Islet of Langerhans (tissue), 1 donor: ENCODE data around the gene FCGR3A.
"Not testable (repeated sequence)": the region's sequence is repeated elsewhere in the genome, so short reads cannot be mapped to it uniquely, and the experiment has no call there.

Experiments
- FAIRE-seq: peaks from one replicate; lab custom pipeline; 2011; peaks lifted over from hg19 to GRCh38; lab: Jason Lieb, UNC

Gene FCGR3A

GRCh38 chr1:161556143-161556542 is 6.5 kb upstream of the FCGR3A start:
- FAIRE-seq = not testable (repeated sequence)

- FAIRE-seq = not testable (repeated sequence)
These were observed 5.3 kb upstream of the FCGR3A start for GRCh38 chr1:161554815-161555417.

GRCh38 chr1:161554340-161554739 is 4.7 kb upstream of the FCGR3A start:
- not testable (repeated sequence) for FAIRE-seq

GRCh38 chr1:161553631-161554030 is 4.0 kb upstream of the FCGR3A start:
- FAIRE-seq = not testable (repeated sequence)

- not testable (repeated sequence) for FAIRE-seq
These were observed 1.3 kb upstream of the FCGR3A start for GRCh38 chr1:161550942-161551341.

- FAIRE-seq = not testable (repeated sequence)
These were observed 740 bp downstream of the FCGR3A start for GRCh38 chr1:161548749-161549406.

GRCh38 chr1:161547995-161548741 is 1.4 kb downstream of the FCGR3A start:
- FAIRE-seq = not testable (repeated sequence)

GRCh38 chr1:161545005-161545731 is 4.5 kb downstream of the FCGR3A start:
- not testable (repeated sequence) for FAIRE-seq

GRCh38 chr1:161543125-161543524 is 6.5 kb downstream of the FCGR3A start:
- not testable (repeated sequence) for FAIRE-seq

- not testable (repeated sequence) for FAIRE-seq
These were observed 7.5 kb downstream of the FCGR3A start for GRCh38 chr1:161542091-161542559.

GRCh38 chr1:161540570-161540960 is 9.1 kb downstream of the FCGR3A start:
- FAIRE-seq = not testable (repeated sequence)

GRCh38 chr1:161539731-161540569 is 9.7 kb downstream of the FCGR3A start:
- not testable (repeated sequence) for FAIRE-seq

- not testable (repeated sequence) for FAIRE-seq
These were observed 10.6 kb downstream of the FCGR3A start for GRCh38 chr1:161538925-161539479.

GRCh38 chr1:161537068-161537669 is 12.4 kb downstream of the FCGR3A start:
- FAIRE-seq = not testable (repeated sequence)

- not testable (repeated sequence) for FAIRE-seq
These were observed 16.7 kb downstream of the FCGR3A start for GRCh38 chr1:161532644-161533567.

- FAIRE-seq = no peak
These were observed 17.5 kb downstream of the FCGR3A start for GRCh38 chr1:161531986-161532643.

- peak; percentile 94 for FAIRE-seq
These were observed 18.7 kb downstream of the FCGR3A start for GRCh38 chr1:161530671-161531641.

- peak; percentile 81 for FAIRE-seq
These were observed 19.5 kb downstream of the FCGR3A start for GRCh38 chr1:161530158-161530557.
